ENCODE data around the gene LDHD. TPM values are rescaled to one million over a fixed set of nuclear protein-coding genes. Genes with fewer than 3 reads are reported as not detected.

The LDHD gene
- total and polyA plus RNA-seq, 2 of the 13 experiments (the other 11 are each of a cell fraction or from before 2014, with no cell fraction given) = 9.1 to 9.8 TPM

DNA sequence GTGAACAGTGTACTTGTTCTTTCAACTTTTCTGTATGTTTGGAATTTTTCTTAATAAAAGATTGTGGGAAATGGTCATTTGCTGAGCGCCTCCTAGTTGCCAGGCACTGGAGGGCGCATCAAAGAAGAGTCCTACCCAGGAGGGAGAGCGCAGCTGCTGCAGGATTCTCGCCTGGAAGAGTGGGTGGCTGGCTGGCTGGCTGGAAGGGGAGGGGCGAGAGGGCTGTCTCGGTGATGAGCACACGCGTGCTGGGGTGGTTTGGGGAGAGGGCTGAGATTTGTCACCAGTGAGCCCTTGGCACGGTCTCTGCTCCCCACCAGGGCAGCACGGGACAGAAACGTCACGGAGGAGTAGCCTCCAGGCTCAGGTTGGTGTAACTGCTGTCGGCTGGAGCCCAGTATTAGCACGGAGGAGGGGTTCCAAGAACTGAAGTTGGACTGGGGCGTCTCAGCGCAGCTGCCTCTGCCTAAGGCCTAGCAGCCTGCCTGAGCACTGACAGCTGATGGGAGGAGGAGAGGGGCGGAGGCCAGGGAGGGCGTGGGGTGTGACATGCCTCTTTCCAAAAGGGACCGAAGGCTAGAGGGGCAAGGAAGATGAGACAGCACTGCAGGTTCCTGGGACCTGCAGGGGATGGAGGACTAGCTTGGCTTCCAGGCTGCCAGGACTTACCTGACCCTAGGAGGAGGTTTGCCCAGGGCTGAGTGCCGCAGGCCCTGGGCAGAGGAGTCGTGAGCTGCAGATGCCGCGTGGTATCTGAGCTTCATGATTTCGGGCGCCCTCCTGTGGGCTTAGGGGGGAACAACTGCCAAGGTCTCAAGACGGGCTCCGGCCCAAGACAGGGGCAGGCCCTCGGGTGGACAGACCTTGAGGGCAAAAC, 5.7 kb downstream of the LDHD start (continued):
- TF ChIP-seq, protein P1, sequence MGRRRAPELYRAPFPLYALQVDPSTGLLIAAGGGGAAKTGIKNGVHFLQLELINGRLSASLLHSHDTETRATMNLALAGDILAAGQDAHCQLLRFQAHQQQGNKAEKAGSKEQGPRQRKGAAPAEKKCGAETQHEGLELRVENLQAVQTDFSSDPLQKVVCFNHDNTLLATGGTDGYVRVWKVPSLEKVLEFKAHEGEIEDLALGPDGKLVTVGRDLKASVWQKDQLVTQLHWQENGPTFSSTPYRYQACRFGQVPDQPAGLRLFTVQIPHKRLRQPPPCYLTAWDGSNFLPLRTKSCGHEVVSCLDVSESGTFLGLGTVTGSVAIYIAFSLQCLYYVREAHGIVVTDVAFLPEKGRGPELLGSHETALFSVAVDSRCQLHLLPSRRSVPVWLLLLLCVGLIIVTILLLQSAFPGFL (CRISPR knock-in tag; IDR thresholded peaks at IDR 0.05) = no peak
- TF ChIP-seq MYC (CRISPR knock-in tag; IDR thresholded peaks at IDR 0.05; ENCODE audit: borderline replicate concordance) (peak; percentile 94), HNRNPL (IDR thresholded peaks at IDR 0.05; ENCODE audit: low read depth, low read length) (peak; percentile 94), ZNF879 (CRISPR knock-in tag; IDR thresholded peaks at IDR 0.05) (no peak), NONO (IDR thresholded peaks at IDR 0.05) (no peak), NONO (CRISPR knock-in tag; conservative IDR thresholded peaks at IDR 0.05) (no peak; the same call in 1 of the 2 replicates), ZNF792 (CRISPR knock-in tag; IDR thresholded peaks at IDR 0.05) (no peak), ZNF484 (CRISPR knock-in tag; IDR thresholded peaks at IDR 0.05; ENCODE audit: borderline replicate concordance, low read depth) (no peak), ZNF709 (CRISPR knock-in tag; IDR thresholded peaks at IDR 0.05) (peak; percentile 75; the same call in 1 of the 2 replicates), PHB2 (IDR thresholded peaks at IDR 0.05; ENCODE audit: partially characterized antibody) (no peak), SRF (IDR thresholded peaks at IDR 0.05; ENCODE audit: low read depth, low read length) (no peak), MED13 (CRISPR knock-in tag; IDR thresholded peaks at IDR 0.05) (no peak), SNAI1 (CRISPR knock-in tag; IDR thresholded peaks at IDR 0.05; ENCODE audit: borderline replicate concordance) (no peak), FOXP1 (IDR thresholded peaks at IDR 0.05) (no peak), FOXP1 (CRISPR knock-in tag; IDR thresholded peaks at IDR 0.05) (no peak)
- TF ChIP-seq, protein P2, sequence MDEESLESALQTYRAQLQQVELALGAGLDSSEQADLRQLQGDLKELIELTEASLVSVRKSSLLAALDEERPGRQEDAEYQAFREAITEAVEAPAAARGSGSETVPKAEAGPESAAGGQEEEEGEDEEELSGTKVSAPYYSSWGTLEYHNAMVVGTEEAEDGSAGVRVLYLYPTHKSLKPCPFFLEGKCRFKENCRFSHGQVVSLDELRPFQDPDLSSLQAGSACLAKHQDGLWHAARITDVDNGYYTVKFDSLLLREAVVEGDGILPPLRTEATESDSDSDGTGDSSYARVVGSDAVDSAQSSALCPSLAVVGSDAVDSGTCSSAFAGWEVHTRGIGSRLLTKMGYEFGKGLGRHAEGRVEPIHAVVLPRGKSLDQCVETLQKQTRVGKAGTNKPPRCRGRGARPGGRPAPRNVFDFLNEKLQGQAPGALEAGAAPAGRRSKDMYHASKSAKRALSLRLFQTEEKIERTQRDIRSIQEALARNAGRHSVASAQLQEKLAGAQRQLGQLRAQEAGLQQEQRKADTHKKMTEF (CRISPR knock-in tag; IDR thresholded peaks at IDR 0.05) = peak; percentile 73
- TF ChIP-seq, protein P3, sequence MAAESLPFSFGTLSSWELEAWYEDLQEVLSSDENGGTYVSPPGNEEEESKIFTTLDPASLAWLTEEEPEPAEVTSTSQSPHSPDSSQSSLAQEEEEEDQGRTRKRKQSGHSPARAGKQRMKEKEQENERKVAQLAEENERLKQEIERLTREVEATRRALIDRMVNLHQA (CRISPR knock-in tag; IDR thresholded peaks at IDR 0.05) = 0 out of 2 replicates have a peak, but pooled peaks have one; percentile 12
- TF ChIP-seq, protein P4, sequence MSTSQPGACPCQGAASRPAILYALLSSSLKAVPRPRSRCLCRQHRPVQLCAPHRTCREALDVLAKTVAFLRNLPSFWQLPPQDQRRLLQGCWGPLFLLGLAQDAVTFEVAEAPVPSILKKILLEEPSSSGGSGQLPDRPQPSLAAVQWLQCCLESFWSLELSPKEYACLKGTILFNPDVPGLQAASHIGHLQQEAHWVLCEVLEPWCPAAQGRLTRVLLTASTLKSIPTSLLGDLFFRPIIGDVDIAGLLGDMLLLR (CRISPR knock-in tag; IDR thresholded peaks at IDR 0.05) = peak; percentile 67; the same call in 1 of the 2 replicates
- TF ChIP-seq, protein P5, sequence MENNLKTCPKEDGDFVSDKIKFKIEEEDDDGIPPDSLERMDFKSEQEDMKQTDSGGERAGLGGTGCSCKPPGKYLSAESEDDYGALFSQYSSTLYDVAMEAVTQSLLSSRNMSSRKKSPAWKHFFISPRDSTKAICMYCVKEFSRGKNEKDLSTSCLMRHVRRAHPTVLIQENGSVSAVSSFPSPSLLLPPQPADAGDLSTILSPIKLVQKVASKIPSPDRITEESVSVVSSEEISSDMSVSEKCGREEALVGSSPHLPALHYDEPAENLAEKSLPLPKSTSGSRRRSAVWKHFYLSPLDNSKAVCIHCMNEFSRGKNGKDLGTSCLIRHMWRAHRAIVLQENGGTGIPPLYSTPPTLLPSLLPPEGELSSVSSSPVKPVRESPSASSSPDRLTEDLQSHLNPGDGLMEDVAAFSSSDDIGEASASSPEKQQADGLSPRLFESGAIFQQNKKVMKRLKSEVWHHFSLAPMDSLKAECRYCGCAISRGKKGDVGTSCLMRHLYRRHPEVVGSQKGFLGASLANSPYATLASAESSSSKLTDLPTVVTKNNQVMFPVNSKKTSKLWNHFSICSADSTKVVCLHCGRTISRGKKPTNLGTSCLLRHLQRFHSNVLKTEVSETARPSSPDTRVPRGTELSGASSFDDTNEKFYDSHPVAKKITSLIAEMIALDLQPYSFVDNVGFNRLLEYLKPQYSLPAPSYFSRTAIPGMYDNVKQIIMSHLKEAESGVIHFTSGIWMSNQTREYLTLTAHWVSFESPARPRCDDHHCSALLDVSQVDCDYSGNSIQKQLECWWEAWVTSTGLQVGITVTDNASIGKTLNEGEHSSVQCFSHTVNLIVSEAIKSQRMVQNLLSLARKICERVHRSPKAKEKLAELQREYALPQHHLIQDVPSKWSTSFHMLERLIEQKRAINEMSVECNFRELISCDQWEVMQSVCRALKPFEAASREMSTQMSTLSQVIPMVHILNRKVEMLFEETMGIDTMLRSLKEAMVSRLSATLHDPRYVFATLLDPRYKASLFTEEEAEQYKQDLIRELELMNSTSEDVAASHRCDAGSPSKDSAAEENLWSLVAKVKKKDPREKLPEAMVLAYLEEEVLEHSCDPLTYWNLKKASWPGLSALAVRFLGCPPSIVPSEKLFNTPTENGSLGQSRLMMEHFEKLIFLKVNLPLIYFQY (CRISPR knock-in tag; IDR thresholded peaks at IDR 0.05; ENCODE audit: borderline replicate concordance) = peak; percentile 86; the same call in 1 of the 2 replicates
- TF ChIP-seq, protein P6, sequence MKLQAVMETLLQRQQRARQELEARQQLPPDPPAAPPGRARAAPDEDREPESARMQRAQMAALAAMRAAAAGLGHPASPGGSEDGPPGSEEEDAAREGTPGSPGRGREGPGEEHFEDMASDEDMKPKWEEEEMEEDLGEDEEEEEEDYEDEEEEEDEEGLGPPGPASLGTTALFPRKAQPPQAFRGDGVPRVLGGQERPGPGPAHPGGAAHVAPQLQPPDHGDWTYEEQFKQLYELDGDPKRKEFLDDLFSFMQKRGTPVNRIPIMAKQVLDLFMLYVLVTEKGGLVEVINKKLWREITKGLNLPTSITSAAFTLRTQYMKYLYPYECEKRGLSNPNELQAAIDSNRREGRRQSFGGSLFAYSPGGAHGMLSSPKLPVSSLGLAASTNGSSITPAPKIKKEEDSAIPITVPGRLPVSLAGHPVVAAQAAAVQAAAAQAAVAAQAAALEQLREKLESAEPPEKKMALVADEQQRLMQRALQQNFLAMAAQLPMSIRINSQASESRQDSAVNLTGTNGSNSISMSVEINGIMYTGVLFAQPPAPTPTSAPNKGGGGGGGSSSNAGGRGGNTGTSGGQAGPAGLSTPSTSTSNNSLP (IDR thresholded peaks at IDR 0.05; ENCODE audit: low read depth, low read length) = no peak
